PC-9 (cell line): ENCODE results near the gene STX1A.

Source experiments
- EZH2 ChIP-seq: fragments of 200-600 bp; sonication (generic); IDR thresholded peaks from 2 replicates; pipeline ENCODE4 v1.8.0; 2017; ENCODE audit warnings: antibody characterized with exemption, low read depth
- TF ChIP-seq, protein P1 (sequence below): fragments of 200-600 bp; sonication (generic); conservative IDR thresholded peaks from 2 replicates; pipeline ENCODE4 v1.6.1; 2017; ENCODE audit warnings: mixed run types, antibody characterized with exemption, mild to moderate bottlenecking, moderate library complexity

DNA sequence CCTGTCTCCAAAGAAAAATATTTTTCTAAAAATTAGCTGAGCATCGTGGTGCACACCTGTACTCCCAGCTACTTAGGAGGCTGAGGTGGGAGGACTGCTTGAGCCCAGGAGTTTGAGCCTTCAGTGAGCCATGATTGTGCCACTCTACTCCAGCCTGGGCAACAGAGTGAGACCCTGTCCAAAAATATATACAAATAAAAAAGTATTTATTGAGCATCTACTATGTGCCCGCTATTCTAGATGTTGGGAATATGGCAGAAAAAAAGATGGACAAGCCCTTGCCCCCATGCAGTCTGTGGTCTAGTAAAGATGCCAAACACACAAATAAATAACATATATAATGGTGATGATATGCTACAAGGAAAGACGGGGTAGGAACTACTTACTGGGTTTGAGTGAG, 4.3 kb upstream of the STX1A start:
- TF ChIP-seq, protein P1, sequence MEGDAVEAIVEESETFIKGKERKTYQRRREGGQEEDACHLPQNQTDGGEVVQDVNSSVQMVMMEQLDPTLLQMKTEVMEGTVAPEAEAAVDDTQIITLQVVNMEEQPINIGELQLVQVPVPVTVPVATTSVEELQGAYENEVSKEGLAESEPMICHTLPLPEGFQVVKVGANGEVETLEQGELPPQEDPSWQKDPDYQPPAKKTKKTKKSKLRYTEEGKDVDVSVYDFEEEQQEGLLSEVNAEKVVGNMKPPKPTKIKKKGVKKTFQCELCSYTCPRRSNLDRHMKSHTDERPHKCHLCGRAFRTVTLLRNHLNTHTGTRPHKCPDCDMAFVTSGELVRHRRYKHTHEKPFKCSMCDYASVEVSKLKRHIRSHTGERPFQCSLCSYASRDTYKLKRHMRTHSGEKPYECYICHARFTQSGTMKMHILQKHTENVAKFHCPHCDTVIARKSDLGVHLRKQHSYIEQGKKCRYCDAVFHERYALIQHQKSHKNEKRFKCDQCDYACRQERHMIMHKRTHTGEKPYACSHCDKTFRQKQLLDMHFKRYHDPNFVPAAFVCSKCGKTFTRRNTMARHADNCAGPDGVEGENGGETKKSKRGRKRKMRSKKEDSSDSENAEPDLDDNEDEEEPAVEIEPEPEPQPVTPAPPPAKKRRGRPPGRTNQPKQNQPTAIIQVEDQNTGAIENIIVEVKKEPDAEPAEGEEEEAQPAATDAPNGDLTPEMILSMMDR: no peak
- TF ChIP-seq EZH2: no peak
